ENCODE results near the gene BABAM1.
A peak's percentile ranks its signal among the peaks of the same experiment; 100 is the strongest.

Gene BABAM1

GRCh38 chr19:17275441-17276175, 8.4 kb downstream of the BABAM1 start:
- no peak overlapping the region for H3K4me3 Mint-ChIP-seq
- peaks cover 31 to 46% of the 10 kb centered on the region in 2 donors for H3K36me3 Mint-ChIP-seq
- H3K27me3 Mint-ChIP-seq = no peaks in the 10 kb centered on the region
- DNase-seq = no peak
- ATAC-seq (replicated peaks) = no peak
- H3K4me1 Mint-ChIP-seq = peaks cover 0 to 6% of the 10 kb centered on the region in 2 donors
- H3K27ac Mint-ChIP-seq = no peak overlapping the region
- no peaks in the 10 kb centered on the region for H3K9me3 Mint-ChIP-seq

- no peak for ATAC-seq (replicated peaks)
- no peak overlapping the region for H3K27ac Mint-ChIP-seq
- no peaks in the 10 kb centered on the region for H3K27me3 Mint-ChIP-seq
- peaks cover 30 to 41% of the 10 kb centered on the region in 2 donors for H3K36me3 Mint-ChIP-seq
- H3K4me1 Mint-ChIP-seq = peaks cover 11 to 32% of the 10 kb centered on the region in 2 donors
- H3K4me3 Mint-ChIP-seq = no peak overlapping the region
- DNase-seq = no peak
- no peaks in the 10 kb centered on the region for H3K9me3 Mint-ChIP-seq
These were observed 12.2 kb downstream of the BABAM1 start for GRCh38 chr19:17279436-17279835.

GRCh38 chr19:17281391-17282304, 14.4 kb downstream of the BABAM1 start, which contains the start of gene ANKLE1:
TSS of gene ANKLE1 (plus strand) at chr19:17281901. CDS start at chr19:17281921, 20 bp downstream.
- no peaks in the 10 kb centered on the region for H3K9me3 Mint-ChIP-seq
- no peaks in the 10 kb centered on the region for H3K27me3 Mint-ChIP-seq
- peaks cover 29 to 40% of the 10 kb centered on the region in 2 donors for H3K36me3 Mint-ChIP-seq
- H3K4me1 Mint-ChIP-seq = peaks cover 11 to 32% of the 10 kb centered on the region in 2 donors
- H3K4me3 Mint-ChIP-seq = peak within 1 kb of the TSS; percentile 88 to 90
- peak within 1 kb of the TSS; percentile 80 for H3K27ac Mint-ChIP-seq
- ATAC-seq (replicated peaks) (peak; percentile 69 to 72), DNase-seq (peak; percentile 64)

- peak; percentile 77 for DNase-seq
- peak; percentile 86 to 87 for ATAC-seq (replicated peaks)
- no peaks in the 10 kb centered on the region for H3K9me3 Mint-ChIP-seq
- H3K27ac Mint-ChIP-seq = peak overlapping the region; percentile 80
- H3K4me3 Mint-ChIP-seq = peak overlapping the region; percentile 88 to 90
- H3K36me3 Mint-ChIP-seq = peaks cover 21 to 33% of the 10 kb centered on the region in 2 donors
- H3K27me3 Mint-ChIP-seq = no peaks in the 10 kb centered on the region
- peaks cover 11 to 26% of the 10 kb centered on the region in 2 donors for H3K4me1 Mint-ChIP-seq
These were observed 15.4 kb downstream of the BABAM1 start for GRCh38 chr19:17282488-17283125.

GRCh38 chr19:17283504-17283996, 16.3 kb downstream of the BABAM1 start:
- Mint-ChIP-seq H3K4me1 (peaks cover 11 to 26% of the 10 kb centered on the region in 2 donors), H3K9me3 (no peaks in the 10 kb centered on the region), H3K4me3 (no peak overlapping the region), H3K27me3 (no peaks in the 10 kb centered on the region), H3K27ac (no peak overlapping the region), H3K36me3 (peaks cover 19 to 31% of the 10 kb centered on the region in 2 donors)
- ATAC-seq (replicated peaks) = no peak
- no peak for DNase-seq

- H3K4me1 Mint-ChIP-seq = peaks cover 11 to 26% of the 10 kb centered on the region in 2 donors
- no peak overlapping the region for H3K27ac Mint-ChIP-seq
- no peaks in the 10 kb centered on the region for H3K9me3 Mint-ChIP-seq
- ATAC-seq (replicated peaks) (no peak), DNase-seq (no peak)
- peaks cover 11 to 24% of the 10 kb centered on the region in 2 donors for H3K36me3 Mint-ChIP-seq
- no peaks in the 10 kb centered on the region for H3K27me3 Mint-ChIP-seq
- H3K4me3 Mint-ChIP-seq = no peak overlapping the region
These were observed 18.3 kb downstream of the BABAM1 start for GRCh38 chr19:17285415-17286135.

- DNase-seq (no peak), ATAC-seq (replicated peaks) (no peak)
- Mint-ChIP-seq H3K4me3 (no peak overlapping the region), H3K27me3 (no peaks in the 10 kb centered on the region), H3K27ac (no peak overlapping the region), H3K36me3 (peaks cover 11 to 24% of the 10 kb centered on the region in 2 donors), H3K4me1 (peaks cover 9 to 23% of the 10 kb centered on the region in 2 donors), H3K9me3 (no peaks in the 10 kb centered on the region)
These were observed 19.0 kb downstream of the BABAM1 start for GRCh38 chr19:17286263-17286662.

- no peak for DNase-seq
- Mint-ChIP-seq H3K27ac (no peak overlapping the region), H3K27me3 (no peaks in the 10 kb centered on the region), H3K4me3 (no peak overlapping the region), H3K9me3 (no peaks in the 10 kb centered on the region), H3K36me3 (peaks cover 11 to 24% of the 10 kb centered on the region in 2 donors), H3K4me1 (peaks cover 7 to 20% of the 10 kb centered on the region in 2 donors)
- ATAC-seq (replicated peaks) = no peak
These were observed 19.5 kb downstream of the BABAM1 start for GRCh38 chr19:17286752-17287151.

GRCh38 chr19:17289489-17289888, 22.2 kb downstream of the BABAM1 start:
- Mint-ChIP-seq H3K9me3 (no peaks in the 10 kb centered on the region), H3K27ac (no peak overlapping the region), H3K4me3 (peak overlapping the region in 1 of 2 donors; percentile 6), H3K27me3 (no peaks in the 10 kb centered on the region), H3K4me1 (peaks cover 2 to 19% of the 10 kb centered on the region in 2 donors), H3K36me3 (peaks cover 6 to 22% of the 10 kb centered on the region in 2 donors)
- ATAC-seq (replicated peaks) (peak; percentile 38 to 55), DNase-seq (peak; percentile 67)

- Mint-ChIP-seq H3K4me1 (peaks cover 2 to 21% of the 10 kb centered on the region in 2 donors), H3K27me3 (no peaks in the 10 kb centered on the region), H3K4me3 (peak overlapping the region; percentile 89 to 93), H3K36me3 (peaks cover 3 to 13% of the 10 kb centered on the region in 2 donors), H3K27ac (peak overlapping the region; percentile 92), H3K9me3 (no peaks in the 10 kb centered on the region)
- ATAC-seq (replicated peaks) = peak; percentile 95
- DNase-seq = peak; percentile 74
These were observed 25.2 kb downstream of the BABAM1 start for GRCh38 chr19:17292301-17293074.

GRCh38 chr19:17293605-17294004, 26.4 kb downstream of the BABAM1 start:
- Mint-ChIP-seq H3K27me3 (no peaks in the 10 kb centered on the region), H3K27ac (no peak overlapping the region), H3K36me3 (peaks cover 3 to 11% of the 10 kb centered on the region in 2 donors), H3K4me1 (peaks cover 2 to 21% of the 10 kb centered on the region in 2 donors), H3K9me3 (no peaks in the 10 kb centered on the region), H3K4me3 (no peak overlapping the region)
- DNase-seq (no peak), ATAC-seq (replicated peaks) (no peak)

- no peak overlapping the region for H3K4me3 Mint-ChIP-seq
- no peak overlapping the region for H3K27ac Mint-ChIP-seq
- H3K9me3 Mint-ChIP-seq = no peaks in the 10 kb centered on the region
- DNase-seq (no peak), ATAC-seq (replicated peaks) (no peak)
- peaks cover 3 to 14% of the 10 kb centered on the region in 2 donors for H3K36me3 Mint-ChIP-seq
- H3K4me1 Mint-ChIP-seq = peaks cover 2 to 21% of the 10 kb centered on the region in 2 donors
- H3K27me3 Mint-ChIP-seq = no peaks in the 10 kb centered on the region
These were observed 27.0 kb downstream of the BABAM1 start for GRCh38 chr19:17294051-17294891.
